ENCODE measurements around the gene ECI1.
"Not testable (repeated sequence)": the region's sequence is repeated elsewhere in the genome, so short reads cannot be mapped to it uniquely, and the experiment has no call there.

ECI1 gene

DNA sequence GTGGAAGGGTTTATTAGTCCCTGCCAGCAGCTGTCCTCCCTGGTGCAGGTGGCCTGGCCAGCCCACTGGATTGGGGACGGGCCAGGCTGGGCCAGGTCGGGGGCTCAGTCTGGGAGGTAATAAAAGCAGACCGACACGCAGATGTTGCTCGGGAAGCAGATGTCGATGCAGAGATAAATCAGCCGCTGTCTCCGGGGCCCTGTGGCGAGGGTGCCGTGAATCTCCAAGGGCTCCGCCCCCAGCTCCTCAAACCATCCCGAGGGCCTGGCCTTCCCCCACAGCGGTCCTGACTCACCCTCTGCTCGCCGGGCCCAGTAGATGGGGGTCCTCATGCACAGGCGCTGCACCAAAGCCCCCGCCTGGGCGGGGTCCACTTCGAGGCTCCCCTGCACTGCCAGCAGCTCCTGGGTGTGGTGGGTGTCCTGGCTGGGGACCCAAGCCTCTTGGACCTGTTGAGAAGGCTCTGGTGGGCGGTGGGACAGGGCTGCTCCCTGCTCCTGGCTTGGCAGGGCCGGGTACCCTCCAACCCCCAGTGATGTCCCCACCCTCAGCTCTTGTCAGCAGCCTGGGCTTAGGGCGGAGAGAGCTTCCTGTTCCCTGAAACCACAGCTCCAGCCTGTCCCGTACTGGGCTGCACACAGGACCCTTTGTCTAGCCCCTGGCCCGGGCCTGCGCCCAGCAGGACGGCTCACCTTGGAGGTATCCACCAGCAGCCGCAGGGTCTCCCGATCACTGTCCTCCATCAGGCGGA, 42.0 kb downstream of the ECI1 start:
- DNase-seq, result no peak

- no peak for DNase-seq
Observed at GRCh38 chr16:2208772-2209171, 42.6 kb downstream of the ECI1 start.

- no peak for DNase-seq
Observed at GRCh38 chr16:2208308-2208707, 43.1 kb downstream of the ECI1 start.

GRCh38 chr16:2207872-2208271, 43.5 kb downstream of the ECI1 start:
- no peak for DNase-seq

DNA sequence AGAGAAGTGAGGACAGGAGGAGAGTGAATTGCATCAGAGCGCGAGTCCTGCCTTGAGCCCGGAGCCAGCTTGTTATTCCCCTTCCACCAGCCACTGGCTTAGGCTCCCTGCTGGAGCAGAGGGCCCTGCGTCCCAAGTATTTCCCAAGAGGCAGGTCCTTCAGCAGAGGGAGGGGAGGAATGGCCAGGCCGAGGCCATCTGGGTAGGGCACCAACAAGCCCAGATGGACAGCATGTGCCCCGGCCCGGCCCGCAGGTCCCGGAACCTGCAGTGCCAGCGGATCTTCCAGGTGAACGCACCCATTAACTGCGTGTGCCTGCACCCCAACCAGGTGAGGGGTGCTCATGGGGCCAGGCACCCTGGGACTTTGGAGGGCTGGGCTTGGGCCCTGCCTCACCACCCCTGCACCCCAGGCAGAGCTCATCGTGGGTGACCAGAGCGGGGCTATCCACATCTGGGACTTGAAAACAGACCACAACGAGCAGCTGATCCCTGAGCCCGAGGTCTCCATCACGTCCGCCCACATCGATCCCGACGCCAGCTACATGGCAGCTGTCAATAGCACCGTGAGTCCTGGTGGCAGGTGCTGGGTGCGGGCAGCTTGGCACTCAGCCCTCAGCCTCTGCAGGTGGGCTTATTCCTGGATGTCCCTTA, 44.5 kb downstream of the ECI1 start:
- DNase-seq, result no peak

GRCh38 chr16:2206420-2206779, 45.0 kb downstream of the ECI1 start:
- DNase-seq, result no peak

GRCh38 chr16:2205967-2206313, 45.4 kb downstream of the ECI1 start:
- DNase-seq, result no peak

DNA sequence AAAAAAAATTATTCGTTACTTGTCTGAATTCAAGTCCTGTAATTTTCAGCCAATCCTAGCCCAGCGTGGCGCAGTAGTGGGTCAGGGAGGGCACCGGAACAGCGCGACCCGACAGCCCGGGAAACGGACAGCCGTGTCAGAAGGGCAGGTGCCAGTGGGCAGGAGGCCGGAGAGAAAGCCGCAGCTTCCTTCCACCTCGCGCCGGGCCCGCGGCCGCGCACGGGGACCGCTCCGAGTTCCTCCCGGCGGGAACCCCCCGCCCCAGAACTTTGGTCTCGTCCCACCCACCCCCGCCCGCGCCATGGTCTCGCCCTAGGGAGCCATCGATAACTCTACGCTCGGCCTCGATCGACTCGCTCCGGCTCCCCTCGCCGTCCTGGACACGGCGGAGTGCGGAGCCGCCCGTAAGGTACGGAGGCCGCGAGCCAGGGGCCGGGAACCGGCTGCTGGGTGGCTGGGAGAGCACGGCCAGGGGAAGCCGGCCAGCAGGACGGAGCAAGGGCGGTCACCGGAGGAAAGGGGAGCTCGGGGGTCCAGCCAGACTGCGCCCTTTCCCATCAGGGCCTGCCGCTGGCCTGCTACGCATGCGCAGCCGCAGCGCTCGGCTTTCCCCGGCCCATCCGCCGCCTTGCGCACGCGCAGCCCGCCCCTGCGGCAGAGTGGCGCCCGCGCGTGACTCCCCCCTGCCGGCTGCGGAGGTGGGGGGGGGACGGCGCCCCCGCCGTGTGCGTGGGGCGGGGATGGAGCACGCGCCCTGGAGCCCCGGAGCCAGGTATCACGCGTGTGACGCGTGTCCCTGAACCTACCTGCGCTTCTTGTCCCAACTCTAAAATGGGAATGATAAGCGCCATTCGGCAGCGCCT, 46.1 kb downstream of the ECI1 start, which contains the start of gene MLST8:
Gene MLST8 (plus strand): TSS at position 351 of the 863 bp plus-strand sequence. CDS start 632 bp downstream, outside the sequence.
- peak; percentile 95 for DNase-seq

DNA sequence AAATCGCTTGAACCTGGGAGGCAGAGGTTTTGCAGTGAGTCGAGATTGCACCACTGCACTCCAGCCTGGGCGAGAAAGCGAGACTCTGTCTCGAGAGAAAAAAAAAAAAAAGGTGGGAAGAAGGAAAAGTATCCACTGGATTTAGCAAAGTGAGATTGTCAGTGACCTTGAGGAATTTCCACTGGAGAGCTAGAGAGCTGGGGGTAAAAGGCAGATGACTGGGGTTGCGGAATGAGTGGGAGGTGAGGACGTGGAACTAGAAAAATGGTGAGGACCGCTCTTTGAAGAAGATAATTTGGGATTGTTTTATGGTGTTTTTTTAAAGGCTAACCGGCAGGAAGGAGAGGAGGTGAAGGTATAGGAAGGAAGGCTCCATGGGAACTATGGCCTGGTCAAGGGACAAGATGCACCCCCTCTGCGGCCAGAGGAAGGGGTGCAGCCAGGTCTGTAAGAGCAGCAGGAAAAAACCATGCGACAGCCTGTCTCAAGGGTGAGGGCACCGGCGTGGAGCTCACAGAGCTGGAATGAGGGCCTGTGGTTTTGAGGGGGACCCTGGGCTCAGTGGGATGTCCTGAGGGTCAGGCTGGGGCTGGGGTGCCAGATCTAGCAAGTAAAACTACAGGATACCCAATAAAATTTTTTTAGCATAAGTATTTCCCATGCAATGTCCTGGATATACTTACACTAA, 46.8 kb downstream of the ECI1 start:
- DNase-seq, result no peak

- DNase-seq, result not testable (repeated sequence)
Observed at GRCh38 chr16:2203119-2203688, 48.2 kb downstream of the ECI1 start.

DNA sequence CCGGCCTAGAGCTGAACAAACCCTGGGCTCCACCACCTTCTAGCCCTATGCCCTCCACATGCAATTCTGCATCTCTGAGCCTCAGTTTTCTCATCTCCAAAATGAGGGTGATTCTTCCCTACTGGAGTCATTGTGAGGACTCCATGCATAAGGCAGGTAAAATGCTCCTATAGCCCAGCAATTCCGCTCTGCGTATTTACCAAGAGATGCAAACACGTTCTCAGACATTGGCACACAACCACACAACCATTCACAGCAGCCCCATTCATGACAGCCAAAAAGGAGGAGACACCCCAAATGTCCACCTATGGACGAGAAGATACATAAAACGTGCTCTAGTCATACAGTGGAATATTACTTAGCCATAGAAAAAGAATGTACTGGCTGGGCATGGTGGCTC, 51.1 kb downstream of the ECI1 start:
- no peak for DNase-seq

DNA sequence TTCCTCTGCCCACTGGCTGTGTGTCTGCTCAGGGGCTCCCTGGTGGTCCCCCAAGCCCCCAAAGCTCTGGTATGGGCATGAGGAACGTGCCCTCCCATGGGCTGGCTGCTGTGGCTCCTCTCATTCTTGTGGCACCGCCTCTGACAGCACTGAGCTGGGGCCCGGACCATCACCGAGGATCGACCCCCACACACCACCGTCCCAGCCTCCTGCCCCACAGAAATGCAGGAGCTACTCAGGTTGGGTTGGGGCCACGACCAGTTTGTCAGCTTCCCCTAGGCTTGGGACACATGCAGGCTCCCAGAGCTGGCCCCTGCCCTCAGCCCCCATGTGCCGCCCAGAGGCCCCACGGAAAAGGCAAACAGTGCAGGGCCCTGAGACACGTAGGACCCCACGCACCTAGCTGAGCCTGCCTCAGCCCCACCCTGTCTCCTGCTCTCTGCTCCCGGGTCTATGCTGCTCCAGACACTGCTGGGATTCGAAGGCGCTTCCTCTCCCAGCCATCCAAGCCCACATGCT, 51.7 kb downstream of the ECI1 start:
- no peak for DNase-seq

DNA sequence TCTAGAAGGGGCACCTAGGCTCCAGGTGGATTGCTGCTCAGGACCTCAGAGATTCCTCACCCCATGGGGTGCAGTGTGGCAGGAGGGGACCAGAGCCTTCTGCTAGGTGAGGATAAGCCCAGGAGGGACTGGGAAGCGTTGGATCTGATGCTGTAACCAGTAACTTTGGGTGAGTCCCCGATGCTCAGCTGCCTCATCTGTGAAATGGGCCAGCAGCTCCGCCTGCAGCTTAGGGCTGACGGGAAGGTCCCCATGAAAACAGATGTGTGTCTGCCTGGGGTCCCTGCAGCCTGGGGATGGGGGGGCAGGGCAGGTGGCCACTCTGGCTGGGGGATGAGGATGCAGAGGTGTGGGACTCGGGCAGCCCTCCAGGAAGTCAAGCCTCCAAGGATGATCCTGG, 52.3 kb downstream of the ECI1 start:
- no peak for DNase-seq

DNA sequence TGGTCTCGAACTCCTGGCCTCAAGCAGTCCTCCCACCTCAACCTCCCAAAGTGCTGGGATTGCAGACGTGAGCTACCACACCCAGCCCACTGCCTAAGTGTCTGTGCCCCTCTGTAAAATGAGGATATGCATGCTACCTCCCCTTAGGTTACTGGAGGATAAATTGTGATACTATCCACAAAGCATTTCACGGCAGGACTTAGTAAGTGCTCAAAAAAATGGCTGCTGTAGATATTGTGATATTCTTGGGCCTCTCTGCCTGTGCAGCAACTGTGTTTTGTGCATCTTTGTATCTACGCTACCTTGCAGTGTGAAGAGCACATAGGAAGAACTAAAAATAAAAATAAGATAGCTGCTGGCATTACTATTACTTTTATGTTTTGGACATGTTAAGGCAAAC, 53.1 kb downstream of the ECI1 start:
- no peak for DNase-seq

DNA sequence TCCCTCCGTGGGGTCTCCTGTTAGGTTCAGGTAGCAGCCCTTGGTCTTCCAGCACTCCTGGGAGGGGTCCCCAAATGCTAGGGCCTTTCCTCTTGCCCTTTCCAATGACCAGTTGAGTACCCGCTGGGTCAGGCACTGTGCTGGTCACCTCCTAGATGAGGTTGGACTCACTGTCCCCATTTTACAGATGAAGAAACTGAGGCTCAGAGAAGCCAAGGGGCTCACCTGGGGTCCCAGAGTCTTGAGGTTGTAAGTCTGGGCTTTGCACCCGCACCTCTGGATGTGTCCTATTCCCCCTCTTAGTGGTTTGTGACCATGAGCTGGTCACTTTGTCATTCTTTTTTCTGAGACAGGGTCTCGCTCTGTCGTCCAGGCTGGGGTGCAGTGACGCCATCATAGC, 53.6 kb downstream of the ECI1 start:
- DNase-seq, result no peak

GRCh38 chr16:2196981-2197511, 54.3 kb downstream of the ECI1 start:
- DNase-seq, result no peak

GRCh38 chr16:2196162-2196980, 55.0 kb downstream of the ECI1 start, which contains the start of gene CASKIN1:
CASKIN1 (minus strand) TSS chr16:2196605; CDS start chr16:2196432, 173 bp downstream.
- no peak for DNase-seq

DNA sequence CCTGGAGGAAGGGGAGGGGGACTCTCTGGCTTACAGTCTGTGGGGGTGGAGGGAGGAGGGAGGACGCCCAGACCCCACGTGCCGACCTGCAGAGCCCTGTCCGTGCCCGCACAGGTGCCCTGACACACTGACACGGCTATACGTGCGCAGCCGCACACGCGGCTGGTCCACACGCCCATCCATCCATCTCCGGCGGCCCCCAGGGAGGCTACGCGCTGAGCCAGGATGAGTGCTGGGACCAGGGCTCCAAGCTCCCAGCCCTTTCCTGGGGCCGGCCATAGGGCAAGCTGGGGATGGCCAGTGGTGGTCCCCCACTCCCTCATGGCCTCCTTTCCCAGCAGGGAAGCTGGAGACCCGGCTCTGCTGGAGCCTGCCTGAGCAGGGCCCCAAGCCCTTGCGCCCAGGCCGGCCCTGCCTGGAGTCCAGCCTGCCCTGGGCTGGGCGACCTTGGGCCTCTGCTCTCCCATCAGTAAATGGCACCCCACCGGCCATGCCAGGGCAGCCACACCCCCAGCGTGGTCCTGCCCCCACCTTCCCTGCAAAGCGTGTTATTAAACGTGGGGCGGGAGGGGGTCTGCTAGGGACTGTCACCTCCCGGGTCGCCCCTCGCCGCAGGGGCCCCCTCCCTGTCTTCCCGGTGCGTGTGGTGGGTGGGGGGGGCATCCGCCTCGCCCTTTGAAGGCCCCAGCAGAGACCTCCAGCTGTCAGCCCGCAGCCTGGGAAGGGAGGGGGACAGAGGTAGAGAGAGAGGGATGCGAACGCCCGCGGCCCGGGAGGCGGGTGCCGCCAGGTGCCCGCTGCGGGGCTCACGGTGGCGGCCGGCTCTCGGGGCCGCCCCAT, 55.8 kb downstream of the ECI1 start:
- no peak for DNase-seq

DNA sequence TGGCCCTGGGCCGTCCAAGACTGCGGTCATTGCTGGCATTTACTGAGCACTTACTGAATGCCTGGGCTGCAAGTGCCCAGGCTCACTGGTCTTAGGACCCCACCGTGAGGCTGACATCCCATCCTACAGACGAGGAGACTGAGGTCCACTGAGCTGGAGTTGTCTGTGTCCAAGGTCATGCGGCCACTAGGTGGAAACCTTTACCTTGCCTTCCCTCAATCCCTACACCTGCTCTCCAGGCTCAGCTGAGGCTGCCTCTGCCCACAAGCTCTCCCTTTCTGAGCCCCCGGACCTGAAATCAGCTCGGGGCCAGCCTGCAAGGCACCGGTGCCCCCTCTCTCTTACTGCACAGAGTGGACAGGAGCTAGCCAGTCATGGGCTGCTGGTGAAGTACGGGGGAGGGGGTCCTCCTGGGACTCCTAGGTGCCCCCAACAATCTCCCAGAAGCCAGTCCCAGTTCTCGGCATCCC, 56.5 kb downstream of the ECI1 start:
- no peak for DNase-seq

DNA sequence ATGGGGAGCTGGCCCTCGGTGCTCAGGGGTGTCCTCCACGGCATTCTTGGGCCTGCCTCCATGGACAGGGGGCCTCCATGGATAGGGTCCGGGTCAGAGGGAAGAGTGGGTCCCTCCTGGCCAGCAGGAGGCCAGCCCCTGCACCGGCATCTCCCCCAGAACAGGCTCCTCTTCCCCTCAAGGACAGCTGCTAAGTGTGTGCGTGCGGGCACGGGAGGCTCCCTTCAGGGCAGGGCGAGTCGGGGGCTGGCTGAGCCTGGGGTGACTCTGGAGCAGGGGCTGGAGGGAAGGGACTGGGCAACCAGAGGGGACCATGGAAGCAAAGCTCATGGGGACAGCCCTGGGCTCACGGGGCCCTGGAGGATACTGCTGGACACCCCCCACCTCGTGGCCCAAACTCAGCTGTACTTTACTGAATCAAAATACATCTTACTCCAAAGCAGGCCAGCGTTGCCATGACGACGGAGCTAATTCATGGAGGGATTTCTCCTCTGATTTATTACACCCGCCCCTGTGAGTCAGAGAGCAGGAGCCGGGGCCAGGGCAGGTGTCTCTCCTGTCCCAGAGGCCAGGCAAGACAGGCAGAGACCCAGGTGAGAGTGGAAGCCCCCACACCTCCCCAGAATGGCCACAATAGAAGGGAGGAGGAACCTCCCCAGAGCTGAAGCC, 57.1 kb downstream of the ECI1 start:
- no peak for DNase-seq

All from activated CD8-positive, alpha-beta memory T cell treated with anti-CD3 and anti-CD28 coated beads, Interleukin-2, amount 50 U/mL, for 48 hours (primary cell).